Measurements from ENCODE around the gene EIF4G2.

DNA sequence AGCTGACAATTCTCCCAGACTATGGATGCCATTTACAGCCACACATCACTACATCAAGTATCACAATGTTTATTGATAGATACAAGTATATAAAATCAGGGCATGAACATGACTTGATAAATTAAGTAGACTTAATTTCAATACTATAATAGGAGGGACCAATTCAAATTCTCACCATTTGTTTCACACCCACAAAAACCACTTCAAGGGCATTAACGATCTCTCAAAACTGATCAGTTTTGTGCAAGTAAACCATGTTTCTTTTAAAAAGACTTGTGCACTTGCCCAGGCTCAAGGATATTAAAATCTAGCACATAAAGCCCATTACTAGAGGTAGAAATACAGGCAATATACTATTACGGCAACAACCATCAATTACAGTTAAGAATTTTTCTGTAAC lies 11.7 kb downstream of the EIF4G2 start:
- TF ChIP-seq CTCF (IDR thresholded peaks at IDR 0.05; ENCODE audit: control extremely low read depth in 1 of 3, insufficient read depth in 1 of 3, low read depth in 1 of 3, low read length in 3 of 3) (no peak), POLR2AphosphoS5 (IDR thresholded peaks at IDR 0.05; ENCODE audit: low read depth, low read length) (no peak)

All from H1 (cell line).